A673 (cell line): ENCODE measurements around the gene RIIAD1. TPM values are rescaled to one million over a fixed set of nuclear protein-coding genes. Genes with fewer than 3 reads are reported as not detected.

Experiments used
- BruUV-seq: library from RNA; stranded (reverse); fragments of 400-500 nt; replicated peaks from 2 replicates; lab custom pipeline; 2021; lab: Mats Ljungman, UMichigan
- CTCF ChIA-PET: fragments of 300-600 bp; sonication (Branson Sonifier 250); formaldehyde crosslinking; loops from one replicate; lab custom pipeline; 2022; ENCODE audit warnings: antibody characterized with exemption; lab: Charles Lee
- POLR2A ChIA-PET: fragments of 300-600 bp; sonication (Branson Sonifier 250); formaldehyde crosslinking; loops from one replicate; lab custom pipeline; 2022; ENCODE audit warnings: antibody characterized with exemption; ENCODE audit not compliant: low non-redundant PET; lab: Charles Lee
- DNase-seq: peaks from one replicate; pipeline ENCODE4 v3.0.0-alpha.2; 2015; ENCODE audit warnings: low spot score
- H3K27ac ChIP-seq: fragments of 200-600 bp; sonication (generic); 2 replicates; pipeline ENCODE4 v1.5.1; 2016; ENCODE audit warnings: mixed run types, low read depth, mild to moderate bottlenecking, mixed read lengths, antibody characterized with exemption, low read length; ENCODE audit not compliant: poor library complexity, severe bottlenecking
- H3K27me3 ChIP-seq: fragments of 200-600 bp; sonication (generic); replicated peaks from 2 replicates; pipeline ENCODE4 v1.6.1; 2017; ENCODE audit warnings: mixed run types, low read depth, mild to moderate bottlenecking, mixed read lengths, antibody characterized with exemption, low read length; ENCODE audit not compliant: insufficient read depth, poor library complexity
- H3K36me3 ChIP-seq: fragments of 200-600 bp; sonication (generic); 2 replicates; pipeline ENCODE4 v1.6.1; 2016; ENCODE audit warnings: mixed run types, mild to moderate bottlenecking, mixed read lengths, antibody characterized with exemption, low read length; ENCODE audit not compliant: insufficient read depth, poor library complexity, severe bottlenecking
- H3K4me1 ChIP-seq: fragments of 200-600 bp; sonication (generic); 2 replicates; pipeline ENCODE4 v1.6.1; 2017; ENCODE audit warnings: mixed run types, mild to moderate bottlenecking, mixed read lengths, antibody characterized with exemption, low read length; ENCODE audit not compliant: insufficient read depth, poor library complexity, severe bottlenecking
- H3K4me3 ChIP-seq: fragments of 200-600 bp; sonication (generic); 2 replicates; pipeline ENCODE4 v1.5.1; 2016; ENCODE audit warnings: low read depth, mixed run types, mild to moderate bottlenecking, mixed read lengths, low read length; ENCODE audit not compliant: poor library complexity, severe bottlenecking
- H3K9me3 ChIP-seq: fragments of 200-600 bp; sonication (generic); 2 replicates; pipeline ENCODE4 v1.6.1; 2016; ENCODE audit warnings: mixed run types, low read depth, mild to moderate bottlenecking, mixed read lengths, antibody characterized with exemption, low read length; ENCODE audit not compliant: poor library complexity, severe bottlenecking
- CTCF ChIP-seq: fragments of 300-800, 200-600 bp; sonication (generic); conservative IDR thresholded peaks from 2 replicates; pipeline ENCODE4 v1.5.1; 2017; ENCODE audit warnings: low read depth, mild to moderate bottlenecking, antibody characterized with exemption, low read length, moderate library complexity, mixed read lengths
- EZH2 ChIP-seq: fragments of 200-600 bp; sonication (generic); IDR thresholded peaks from 2 replicates; pipeline ENCODE4 v1.6.1; 2017; ENCODE audit warnings: borderline replicate concordance, low read depth, mild to moderate bottlenecking, mixed read lengths, antibody characterized with exemption, low read length; ENCODE audit not compliant: poor library complexity, severe bottlenecking
- intact Hi-C: fragments of 100-400 bp; cut with micrococcal nuclease; formaldehyde crosslinking; loops from one replicate; pipeline ENCODE4 v1.10.0; 2022; ENCODE audit not compliant: unreplicated experiment
- total RNA-seq: library from RNA; stranded (reverse); gene quantifications from 2 replicates; pipeline ENCODE4 v1.2.3, GENCODE V29; 2021

Gene RIIAD1
- total RNA-seq, 1 experiment from 2014 or later = not detected

- TF ChIP-seq EZH2 = no peak
- TF ChIP-seq CTCF = no peak
- peaks cover 5% of the 10 kb centered on the region for H3K27me3 ChIP-seq
- POLR2A ChIA-PET = no interaction called here
- no peaks in the 10 kb centered on the region for H3K9me3 ChIP-seq
- CTCF ChIA-PET = no interaction called here
- intact Hi-C loops = no loop called here
- no peaks in the 10 kb centered on the region for H3K36me3 ChIP-seq
- no TSS peak for BruUV-seq
- H3K4me1 ChIP-seq = no peaks in the 10 kb centered on the region
- no peak for DNase-seq
- H3K27ac ChIP-seq = no peak overlapping the region
- H3K4me3 ChIP-seq = no peak overlapping the region
These were observed 15.4 kb upstream of the RIIAD1 start for GRCh38 chr1:151705753-151706463.

- H3K27ac ChIP-seq = no peak overlapping the region
- no peaks in the 10 kb centered on the region for H3K36me3 ChIP-seq
- TF ChIP-seq EZH2 (no peak), CTCF (no peak)
- H3K9me3 ChIP-seq = no peaks in the 10 kb centered on the region
- BruUV-seq = no TSS peak
- intact Hi-C loops = no loop called here
- H3K4me1 ChIP-seq = no peaks in the 10 kb centered on the region
- ChIA-PET POLR2A (no interaction called here), CTCF (no interaction called here)
- no peak overlapping the region for H3K4me3 ChIP-seq
- no peak for DNase-seq
- peaks cover 13% of the 10 kb centered on the region for H3K27me3 ChIP-seq
These were observed 14.6 kb upstream of the RIIAD1 start for GRCh38 chr1:151706464-151707415.

GRCh38 chr1:151707541-151708065 lies 13.7 kb upstream of the RIIAD1 start:
- no TSS peak for BruUV-seq
- ChIA-PET CTCF (no interaction called here), POLR2A (no interaction called here)
- Histone ChIP-seq H3K9me3 (no peaks in the 10 kb centered on the region), H3K4me3 (no peak overlapping the region), H3K27ac (no peak overlapping the region), H3K27me3 (peaks cover 13% of the 10 kb centered on the region), H3K36me3 (no peaks in the 10 kb centered on the region), H3K4me1 (no peaks in the 10 kb centered on the region)
- no peak for DNase-seq
- TF ChIP-seq CTCF (no peak), EZH2 (no peak)
- intact Hi-C loops = no loop called here
